Measurements from ENCODE around the gene SPSB1.

The SPSB1 gene

GRCh38 chr1:9291914-9292360 lies 757 bp upstream of the SPSB1 start:
- peak overlapping the region; percentile 48 for H3K4me3 ChIP-seq (ENCODE audit: control insufficient read depth, low read depth, low read length)
- DNase-seq (ENCODE audit: low read depth) = no peak
- TF ChIP-seq CTCF (IDR thresholded peaks at IDR 0.05; ENCODE audit: control insufficient read depth, insufficient read depth, low read depth, low read length, missing control alignments) = no peak

DNA sequence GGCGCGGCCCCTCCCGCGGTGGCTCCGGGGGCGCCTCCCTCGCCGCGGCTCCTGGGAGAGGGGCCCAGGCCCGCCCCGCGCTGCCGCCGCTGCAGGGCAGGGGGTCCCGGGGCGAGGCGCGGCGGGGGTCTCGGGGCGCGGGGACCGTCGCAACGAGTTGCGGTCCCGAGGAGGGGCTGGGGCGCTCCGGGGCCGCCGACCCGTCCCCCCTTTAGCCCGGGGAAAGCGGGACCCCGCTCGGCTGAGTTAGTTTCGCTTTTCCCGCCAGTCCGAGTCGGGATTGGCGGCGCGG lies 493 bp downstream of the SPSB1 start:
- H3K4me3 ChIP-seq (ENCODE audit: control insufficient read depth, low read depth, low read length) = peak overlapping the region; percentile 94
- DNase-seq (ENCODE audit: low read depth) = no peak

GRCh38 chr1:9293533-9294404 lies 1.1 kb downstream of the SPSB1 start:
- peak overlapping the region; percentile 94 for H3K4me3 ChIP-seq (ENCODE audit: control insufficient read depth, low read depth, low read length)
- no peak for DNase-seq (ENCODE audit: low read depth)
- TF ChIP-seq CTCF (IDR thresholded peaks at IDR 0.05; ENCODE audit: control insufficient read depth, insufficient read depth, low read depth, low read length, missing control alignments) = no peak

More for the DNA sequence above, 493 bp downstream of the SPSB1 start:
- no peak for TF ChIP-seq CTCF (IDR thresholded peaks at IDR 0.05; ENCODE audit: control insufficient read depth, insufficient read depth, low read depth, low read length, missing control alignments)

DNA sequence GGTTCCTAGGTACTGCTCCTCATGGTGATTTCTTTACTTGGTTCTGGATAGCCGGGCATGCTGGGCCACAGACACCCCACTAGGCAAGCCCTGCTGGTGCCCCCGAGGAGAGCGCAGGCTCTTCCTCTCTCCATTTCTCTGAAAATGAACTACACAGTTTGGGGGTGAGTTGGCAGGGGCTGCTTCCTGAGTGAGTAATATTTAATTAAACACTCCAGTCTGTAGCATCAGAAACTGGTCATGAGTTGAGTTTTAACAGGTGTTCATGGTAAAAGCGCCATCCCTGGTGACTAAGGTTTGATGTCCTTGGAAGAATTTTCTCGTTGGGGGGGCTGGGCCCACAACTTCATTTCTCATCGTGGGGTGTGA lies 1.7 kb downstream of the SPSB1 start:
- peak overlapping the region; percentile 94 for H3K4me3 ChIP-seq (ENCODE audit: control insufficient read depth, low read depth, low read length)
- DNase-seq (ENCODE audit: low read depth) = no peak
- no peak for TF ChIP-seq CTCF (IDR thresholded peaks at IDR 0.05; ENCODE audit: control insufficient read depth, insufficient read depth, low read depth, low read length, missing control alignments)

DNA sequence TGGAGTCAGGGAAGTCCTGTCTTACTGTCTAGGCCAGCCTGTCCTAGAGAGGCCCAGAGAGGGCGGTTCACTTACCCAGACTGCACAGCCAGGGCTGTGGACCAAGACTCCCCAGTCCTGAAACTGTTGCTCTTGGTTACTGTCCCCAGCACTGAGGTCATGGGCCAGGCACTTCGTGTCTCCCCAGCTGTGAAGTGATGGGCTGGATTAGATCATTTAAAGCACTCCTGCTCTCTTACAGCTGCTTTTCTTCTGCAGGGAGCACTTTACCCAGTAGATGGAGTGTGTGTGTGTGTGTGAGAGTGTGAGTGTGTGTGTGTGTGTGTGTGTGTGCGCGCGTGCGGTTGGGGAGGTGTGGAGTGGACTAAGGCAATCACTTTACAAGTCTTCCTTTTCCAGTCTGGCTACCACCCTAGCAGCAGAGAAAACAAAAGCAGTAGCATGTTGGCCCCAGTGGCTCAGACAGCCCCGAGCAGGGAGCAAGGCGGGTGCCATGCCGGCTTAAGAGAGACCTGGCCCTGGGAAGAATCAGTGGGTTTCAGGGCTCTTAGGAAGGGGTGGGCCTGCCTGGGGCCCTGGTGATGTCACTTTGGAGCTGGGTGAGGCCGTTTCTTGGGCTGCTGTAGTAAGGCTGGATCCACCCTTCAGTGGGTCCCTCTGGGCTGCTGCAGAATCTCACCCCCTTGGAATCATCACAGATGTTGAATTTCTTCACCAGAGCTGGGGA lies 2.4 kb downstream of the SPSB1 start:
- peak overlapping the region; percentile 94 for H3K4me3 ChIP-seq (ENCODE audit: control insufficient read depth, low read depth, low read length)
- DNase-seq (ENCODE audit: low read depth) = no peak
- peak; percentile 41 for TF ChIP-seq CTCF (IDR thresholded peaks at IDR 0.05; ENCODE audit: control insufficient read depth, insufficient read depth, low read depth, low read length, missing control alignments)

GRCh38 chr1:9295884-9296283 lies 3.2 kb downstream of the SPSB1 start:
- no peak for TF ChIP-seq CTCF (IDR thresholded peaks at IDR 0.05; ENCODE audit: control insufficient read depth, insufficient read depth, low read depth, low read length, missing control alignments)
- no peak for DNase-seq (ENCODE audit: low read depth)
- H3K4me3 ChIP-seq (ENCODE audit: control insufficient read depth, low read depth, low read length) = no peak overlapping the region

Measured in AG09309 (cell line).